GM12878 (cell line): ENCODE data around the gene METTL21A. TPM values are rescaled to one million over a fixed set of nuclear protein-coding genes. Genes with fewer than 3 reads are reported as not detected.

ENCODE experiments used
- ATAC-seq: fragments of 200-7000 bp; cut with Tn5 transposase; 3 replicates; pipeline ENCODE4 v1.9.1; 2020; ENCODE audit warnings: mild to moderate bottlenecking, moderate library complexity
- BruUV-seq: library from RNA; stranded (reverse); fragments of 400-500 nt; replicated peaks from 2 replicates; lab custom pipeline; 2021; lab: Mats Ljungman, UMichigan
- CTCF ChIA-PET: fragments of 300-600 bp; sonication (Branson Sonifier 250); formaldehyde crosslinking; extraction: SDS; loops from one replicate; lab custom pipeline; 2021; ENCODE audit warnings: inconsistent platforms; lab: Yijun Ruan, JAX
- POLR2A ChIA-PET: fragments of 350-600 bp; formaldehyde crosslinking; extraction: SDS; loops from one replicate; lab custom pipeline; 2021; ENCODE audit warnings: inconsistent platforms; lab: Charles Lee
- RAD21 ChIA-PET: fragments of 300-600 bp; sonication (Branson Sonifier 250); formaldehyde crosslinking; loops from one replicate; lab custom pipeline; 2023; ENCODE audit warnings: antibody characterized with exemption; ENCODE audit not compliant: unreplicated experiment; lab: Charles Lee
- SMC1A ChIA-PET: fragments of 300-600 bp; sonication (Branson Sonifier 250); formaldehyde crosslinking; loops from one replicate; lab custom pipeline; 2023; ENCODE audit not compliant: unreplicated experiment, uncharacterized antibody; lab: Charles Lee
- DNase-seq: peaks from one replicate; pipeline ENCODE4 v3.0.0-alpha.2; 2011; ENCODE audit warnings: low read depth, low spot score
- FAIRE-seq: peaks from 3 replicates; lab custom pipeline; 2011; peaks lifted over from hg19 to GRCh38; lab: Jason Lieb, UNC
- H2AFZ ChIP-seq: 2 replicates; pipeline ENCODE4 v1.6.0; 2011; ENCODE audit warnings: low read depth, low read length, control low read depth; ENCODE audit not compliant: control insufficient read depth
- H3K27ac ChIP-seq: 2 replicates; pipeline ENCODE4 v1.5.1; 2011; ENCODE audit warnings: control low read depth; ENCODE audit not compliant: control insufficient read depth, insufficient read depth
- H3K27me3 ChIP-seq, 2 experiments: replicated peaks in 1 of 2; 2 replicates each; pipeline versions ENCODE4 v1.6.0 to v1.6.1; 2011; ENCODE audit warnings: low read length in 1 of 2; ENCODE audit not compliant: control insufficient read depth in 2 of 2, insufficient read depth in 2 of 2
- H3K36me3 ChIP-seq, 2 experiments: 2 replicates each; pipeline ENCODE4 v1.5.1; 2011; ENCODE audit warnings: low read length in 1 of 2; ENCODE audit not compliant: control insufficient read depth in 2 of 2, insufficient read depth in 2 of 2
- H3K4me1 ChIP-seq: 2 replicates; pipeline ENCODE4 v1.6.1; 2011; ENCODE audit warnings: mild to moderate bottlenecking, low read length, moderate library complexity, mixed read lengths; ENCODE audit not compliant: control insufficient read depth, insufficient read depth
- H3K4me2 ChIP-seq: 2 replicates; pipeline ENCODE4 v1.6.0; 2011; ENCODE audit warnings: control low read depth; ENCODE audit not compliant: control insufficient read depth, insufficient read depth
- H3K4me3 ChIP-seq: fragments of 200-600 bp; sonication (generic); 2 replicates; pipeline ENCODE4 v1.5.1; 2016
- H3K79me2 ChIP-seq: 2 replicates; pipeline ENCODE4 v1.6.0; 2011; ENCODE audit warnings: low read length; ENCODE audit not compliant: control insufficient read depth, insufficient read depth
- H3K9ac ChIP-seq: 2 replicates; pipeline ENCODE4 v1.8.0; 2011; ENCODE audit warnings: low read length, control low read depth, mixed read lengths; ENCODE audit not compliant: control insufficient read depth, insufficient read depth
- H3K9me3 ChIP-seq: replicated peaks from 3 replicates; pipeline ENCODE4 v1.5.1; 2011; ENCODE audit warnings: mild to moderate bottlenecking, low read length; ENCODE audit not compliant: control insufficient read depth, insufficient read depth
- H4K20me1 ChIP-seq: 2 replicates; pipeline ENCODE4 v1.6.0; 2011; ENCODE audit not compliant: control insufficient read depth, insufficient read depth
- ASH2L ChIP-seq: fragments of 300-600, 200-600 bp; sonication (generic); IDR thresholded peaks from 2 replicates; pipeline ENCODE4 v1.6.1; 2017; ENCODE audit warnings: low read depth, mild to moderate bottlenecking, borderline replicate concordance
- ESRRA ChIP-seq: IDR thresholded peaks from 2 replicates; pipeline ENCODE4 v1.6.1; 2012; ENCODE audit warnings: mild to moderate bottlenecking, low read length, improper control_type of control experiment
- PML ChIP-seq: IDR thresholded peaks from 2 replicates; pipeline ENCODE4 v1.6.1; 2012; ENCODE audit warnings: low read length, inconsistent platforms
- POLR2A ChIP-seq: IDR thresholded peaks from 2 replicates; pipeline ENCODE4 v1.6.1; 2011; ENCODE audit warnings: low read depth, mild to moderate bottlenecking, low read length
- RAD21 ChIP-seq: IDR thresholded peaks from 2 replicates; pipeline ENCODE4 v1.6.1; 2011; ENCODE audit warnings: mild to moderate bottlenecking, low read depth, low read length, moderate library complexity; ENCODE audit not compliant: insufficient read depth
- YY1 ChIP-seq: IDR thresholded peaks from 2 replicates; pipeline ENCODE4 v1.6.1; 2011; ENCODE audit warnings: low read depth, mild to moderate bottlenecking, low read length
- WGBS: methylation state at CpG from one replicate; pipeline ENCODE4 v1.1.6; 2016; ENCODE audit warnings: low lambda C conversion rate; ENCODE audit not compliant: insufficient replicate concordance, insufficient coverage; ENCODE audit errors: missing lambda C conversion rate; 5-methylcytosine and 5-hydroxymethylcytosine counted together
- in situ Hi-C: fragments of 300-500 bp; cut with MboI; formaldehyde crosslinking; loops from 9 replicates; pipeline ENCODE4 v1.14.3; 2018; ENCODE audit warnings: mixed read lengths
- intact Hi-C: fragments of 100-400 bp; cut with micrococcal nuclease; formaldehyde crosslinking; loops from one replicate; pipeline ENCODE4 v1.14.2; 2022; ENCODE audit not compliant: unreplicated experiment
- polyA plus RNA-seq, 11 experiments: library from polyadenylated mRNA; depleted of rRNA in 4 of 11; unstranded in 6 of 11; stranded (reverse) in 5 of 11; fragments of >200 nt; fragmentation: Nextera tagmentation in 4 of 11; fragmentation: Illumina TruSeq in 1 of 11; extraction: Ambion mirVana in 4 of 11; extraction: Trizol in 1 of 11; gene quantifications; 1 replicate in 1 of 11; 2 replicates in 10 of 11; pipeline versions ENCODE4 v1.2.1 to v1.2.3, GENCODE V29; 2011 to 2016; ENCODE audit warnings: inconsistent platforms in 2 of 11, missing spikeins in 2 of 11, low read depth in 1 of 11
- total RNA-seq, 4 experiments: library from RNA; depleted of rRNA in 3 of 4; stranded (reverse); fragments of >200 nt in 3 of 4; fragmentation: Illumina TruSeq in 1 of 4; extraction: Trizol in 1 of 4; gene quantifications; 2 replicates each; pipeline versions ENCODE4 v1.2.1 to v1.2.3, GENCODE V29; 2013 to 2021
- TF ChIP-seq, protein P1 (sequence below): IDR thresholded peaks from 2 replicates; pipeline ENCODE4 v1.6.1; 2012; ENCODE audit warnings: low read depth, low read length, improper control_type of control experiment
- TF ChIP-seq, protein P2 (sequence below): fragments of 450-650 bp; IDR thresholded peaks from 2 replicates; pipeline ENCODE4 v1.6.1; 2017; ENCODE audit warnings: low read depth, mild to moderate bottlenecking, moderate library complexity
- TF ChIP-seq, protein P3 (sequence below): fragments of 150-350 bp; IDR thresholded peaks from 2 replicates; pipeline ENCODE4 v1.6.1; 2016; ENCODE audit warnings: low read depth, low read length

Gene METTL21A
- total and polyA plus RNA-seq, 10 of the 15 experiments (the other 5 are each of a cell fraction or from before 2014, with no cell fraction given), result 6.8 to 41.7 (median 27.8) TPM

DNA sequence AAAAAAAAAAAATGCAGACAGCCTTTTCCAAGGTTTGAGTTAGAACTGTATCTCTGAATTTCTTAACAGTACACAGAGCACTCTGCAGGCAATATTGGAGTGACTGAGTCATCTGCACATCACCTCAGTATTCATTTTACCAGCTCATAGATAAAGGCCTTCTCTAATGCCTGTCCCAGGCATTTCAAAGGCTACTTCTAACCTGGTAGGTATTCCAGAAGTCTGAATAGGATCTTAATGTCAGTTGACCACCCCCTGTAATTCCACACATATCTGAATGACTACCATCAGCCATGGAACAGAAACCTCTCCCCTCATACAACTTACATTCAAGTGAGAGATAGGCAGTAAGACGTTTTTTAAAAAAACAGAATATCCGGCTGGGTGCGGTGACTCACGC lies 9.0 kb downstream of the METTL21A start:
- ATAC-seq (no peak), DNase-seq (no peak), FAIRE-seq (no peak)
- ChIA-PET POLR2A (no interaction called here), RAD21 (no interaction called here), CTCF (no interaction called here), SMC1A (no interaction called here)
- H3K4me2 ChIP-seq, result no peak overlapping the region
- 71% methylated on average over 4 of the region's 4 CpGs for WGBS
- H3K27me3 ChIP-seq, result no peaks in the 10 kb centered on the region
- BruUV-seq, result no TSS peak
- in situ Hi-C loops, result no loop called here
- H3K9me3 ChIP-seq, result no peaks in the 10 kb centered on the region
- no peak overlapping the region for H3K4me3 ChIP-seq
- no peak overlapping the region for H3K27ac ChIP-seq
- H4K20me1 ChIP-seq, result no peaks in the 10 kb centered on the region
- H3K9ac ChIP-seq, result no peak overlapping the region
- H2AFZ ChIP-seq, result no peak overlapping the region
- peaks cover 4 to 10% of the 10 kb centered on the region in 2 experiments for H3K36me3 ChIP-seq
- peaks cover 7% of the 10 kb centered on the region for H3K79me2 ChIP-seq
- peaks cover 5% of the 10 kb centered on the region for H3K4me1 ChIP-seq
- intact Hi-C loops, result no loop called here
- TF ChIP-seq, protein P1, sequence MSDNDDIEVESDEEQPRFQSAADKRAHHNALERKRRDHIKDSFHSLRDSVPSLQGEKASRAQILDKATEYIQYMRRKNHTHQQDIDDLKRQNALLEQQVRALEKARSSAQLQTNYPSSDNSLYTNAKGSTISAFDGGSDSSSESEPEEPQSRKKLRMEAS, result no peak
- TF ChIP-seq ESRRA (no peak), RAD21 (no peak), PML (no peak), ASH2L (no peak), POLR2A (no peak), YY1 (no peak)
- TF ChIP-seq, protein P2, sequence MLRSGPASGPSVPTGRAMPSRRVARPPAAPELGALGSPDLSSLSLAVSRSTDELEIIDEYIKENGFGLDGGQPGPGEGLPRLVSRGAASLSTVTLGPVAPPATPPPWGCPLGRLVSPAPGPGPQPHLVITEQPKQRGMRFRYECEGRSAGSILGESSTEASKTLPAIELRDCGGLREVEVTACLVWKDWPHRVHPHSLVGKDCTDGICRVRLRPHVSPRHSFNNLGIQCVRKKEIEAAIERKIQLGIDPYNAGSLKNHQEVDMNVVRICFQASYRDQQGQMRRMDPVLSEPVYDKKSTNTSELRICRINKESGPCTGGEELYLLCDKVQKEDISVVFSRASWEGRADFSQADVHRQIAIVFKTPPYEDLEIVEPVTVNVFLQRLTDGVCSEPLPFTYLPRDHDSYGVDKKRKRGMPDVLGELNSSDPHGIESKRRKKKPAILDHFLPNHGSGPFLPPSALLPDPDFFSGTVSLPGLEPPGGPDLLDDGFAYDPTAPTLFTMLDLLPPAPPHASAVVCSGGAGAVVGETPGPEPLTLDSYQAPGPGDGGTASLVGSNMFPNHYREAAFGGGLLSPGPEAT, result no peak
- TF ChIP-seq, protein P3, sequence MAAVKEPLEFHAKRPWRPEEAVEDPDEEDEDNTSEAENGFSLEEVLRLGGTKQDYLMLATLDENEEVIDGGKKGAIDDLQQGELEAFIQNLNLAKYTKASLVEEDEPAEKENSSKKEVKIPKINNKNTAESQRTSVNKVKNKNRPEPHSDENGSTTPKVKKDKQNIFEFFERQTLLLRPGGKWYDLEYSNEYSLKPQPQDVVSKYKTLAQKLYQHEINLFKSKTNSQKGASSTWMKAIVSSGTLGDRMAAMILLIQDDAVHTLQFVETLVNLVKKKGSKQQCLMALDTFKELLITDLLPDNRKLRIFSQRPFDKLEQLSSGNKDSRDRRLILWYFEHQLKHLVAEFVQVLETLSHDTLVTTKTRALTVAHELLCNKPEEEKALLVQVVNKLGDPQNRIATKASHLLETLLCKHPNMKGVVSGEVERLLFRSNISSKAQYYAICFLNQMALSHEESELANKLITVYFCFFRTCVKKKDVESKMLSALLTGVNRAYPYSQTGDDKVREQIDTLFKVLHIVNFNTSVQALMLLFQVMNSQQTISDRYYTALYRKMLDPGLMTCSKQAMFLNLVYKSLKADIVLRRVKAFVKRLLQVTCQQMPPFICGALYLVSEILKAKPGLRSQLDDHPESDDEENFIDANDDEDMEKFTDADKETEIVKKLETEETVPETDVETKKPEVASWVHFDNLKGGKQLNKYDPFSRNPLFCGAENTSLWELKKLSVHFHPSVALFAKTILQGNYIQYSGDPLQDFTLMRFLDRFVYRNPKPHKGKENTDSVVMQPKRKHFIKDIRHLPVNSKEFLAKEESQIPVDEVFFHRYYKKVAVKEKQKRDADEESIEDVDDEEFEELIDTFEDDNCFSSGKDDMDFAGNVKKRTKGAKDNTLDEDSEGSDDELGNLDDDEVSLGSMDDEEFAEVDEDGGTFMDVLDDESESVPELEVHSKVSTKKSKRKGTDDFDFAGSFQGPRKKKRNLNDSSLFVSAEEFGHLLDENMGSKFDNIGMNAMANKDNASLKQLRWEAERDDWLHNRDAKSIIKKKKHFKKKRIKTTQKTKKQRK, result no peak
